HG03439 (cell line): ENCODE measurements around the gene TRUB2.

Experiments
- ATAC-seq: cut with Tn5 transposase; IDR thresholded peaks from one replicate; pipeline ENCODE4 v1.9.1; 2021; ENCODE audit warnings: mild to moderate bottlenecking, moderate library complexity; ENCODE audit not compliant: unreplicated experiment

Gene TRUB2, protein sequence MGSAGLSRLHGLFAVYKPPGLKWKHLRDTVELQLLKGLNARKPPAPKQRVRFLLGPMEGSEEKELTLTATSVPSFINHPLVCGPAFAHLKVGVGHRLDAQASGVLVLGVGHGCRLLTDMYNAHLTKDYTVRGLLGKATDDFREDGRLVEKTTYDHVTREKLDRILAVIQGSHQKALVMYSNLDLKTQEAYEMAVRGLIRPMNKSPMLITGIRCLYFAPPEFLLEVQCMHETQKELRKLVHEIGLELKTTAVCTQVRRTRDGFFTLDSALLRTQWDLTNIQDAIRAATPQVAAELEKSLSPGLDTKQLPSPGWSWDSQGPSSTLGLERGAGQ

DNA sequence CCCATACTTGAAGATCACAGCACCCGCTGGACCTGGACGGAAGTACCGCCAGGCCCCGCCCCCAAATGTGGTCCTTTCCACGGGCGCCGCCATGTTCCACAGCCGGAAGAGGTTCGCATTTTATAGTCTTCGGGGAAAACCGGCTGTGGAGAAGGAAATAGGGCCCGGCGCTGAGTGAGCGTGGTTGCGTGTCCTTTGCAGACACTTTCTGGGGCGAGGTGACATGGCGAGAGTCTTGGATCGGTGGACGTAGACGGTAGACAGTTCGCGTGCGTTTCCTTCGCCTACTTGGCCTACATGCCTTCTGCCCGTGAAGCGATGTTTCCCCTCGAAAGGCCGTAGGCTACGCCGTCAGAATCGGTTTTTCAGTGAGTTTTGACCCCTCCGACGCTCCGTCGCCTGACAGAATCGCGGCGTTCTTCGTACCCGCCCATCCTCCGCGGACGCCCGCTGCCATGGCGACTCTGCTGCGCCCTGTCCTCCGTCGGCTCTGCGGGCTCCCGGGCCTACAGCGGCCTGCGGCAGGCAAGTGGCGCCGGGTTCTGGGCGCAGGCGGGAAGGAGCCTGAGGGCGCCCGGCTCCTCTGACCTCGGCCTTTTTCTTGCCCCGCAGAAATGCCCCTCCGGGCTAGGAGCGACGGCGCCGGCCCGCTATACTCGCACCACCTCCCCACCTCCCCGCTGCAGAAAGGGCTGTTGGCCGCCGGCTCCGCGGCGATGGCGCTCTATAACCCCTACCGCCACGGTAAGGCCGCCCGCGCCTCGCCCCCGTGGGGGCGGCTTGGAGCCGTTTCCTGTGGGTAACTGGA, at the start of gene TRUB2, which contains the start of gene COQ4:
Gene TRUB2, minus strand, starts transcription at position 44 of the 808 bp plus-strand sequence. Its CDS starts 39 bp downstream, at position 5.
Gene COQ4, plus strand, starts transcription at position 436 of the 808 bp plus-strand sequence. Its CDS starts 20 bp downstream, at position 456.
- ATAC-seq, result peak; percentile 84

DNA sequence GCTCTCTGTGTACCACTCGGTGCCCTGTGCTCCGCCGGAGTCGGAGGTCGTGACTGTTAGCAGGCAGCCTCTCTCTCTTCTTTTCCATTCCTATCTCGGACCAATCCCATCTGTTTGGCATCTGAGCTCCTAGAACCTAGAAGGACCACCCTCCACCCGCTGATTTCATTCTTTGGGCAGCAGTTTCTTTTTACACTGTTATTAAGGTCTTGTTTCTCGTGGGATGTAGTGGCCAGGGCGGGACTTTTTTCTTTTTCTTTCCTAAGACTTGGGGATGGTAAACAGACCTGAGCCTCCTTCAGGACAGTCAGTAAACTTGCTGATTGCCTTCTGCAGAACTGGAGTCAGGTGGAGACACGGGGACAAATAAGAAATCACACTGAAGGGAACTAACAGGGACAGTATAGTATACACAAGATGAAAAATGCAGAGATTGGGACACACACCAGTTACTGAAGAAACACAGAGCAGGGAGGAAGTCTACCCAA, 49.4 kb upstream of the TRUB2 start:
- ATAC-seq, result no peak

DNA sequence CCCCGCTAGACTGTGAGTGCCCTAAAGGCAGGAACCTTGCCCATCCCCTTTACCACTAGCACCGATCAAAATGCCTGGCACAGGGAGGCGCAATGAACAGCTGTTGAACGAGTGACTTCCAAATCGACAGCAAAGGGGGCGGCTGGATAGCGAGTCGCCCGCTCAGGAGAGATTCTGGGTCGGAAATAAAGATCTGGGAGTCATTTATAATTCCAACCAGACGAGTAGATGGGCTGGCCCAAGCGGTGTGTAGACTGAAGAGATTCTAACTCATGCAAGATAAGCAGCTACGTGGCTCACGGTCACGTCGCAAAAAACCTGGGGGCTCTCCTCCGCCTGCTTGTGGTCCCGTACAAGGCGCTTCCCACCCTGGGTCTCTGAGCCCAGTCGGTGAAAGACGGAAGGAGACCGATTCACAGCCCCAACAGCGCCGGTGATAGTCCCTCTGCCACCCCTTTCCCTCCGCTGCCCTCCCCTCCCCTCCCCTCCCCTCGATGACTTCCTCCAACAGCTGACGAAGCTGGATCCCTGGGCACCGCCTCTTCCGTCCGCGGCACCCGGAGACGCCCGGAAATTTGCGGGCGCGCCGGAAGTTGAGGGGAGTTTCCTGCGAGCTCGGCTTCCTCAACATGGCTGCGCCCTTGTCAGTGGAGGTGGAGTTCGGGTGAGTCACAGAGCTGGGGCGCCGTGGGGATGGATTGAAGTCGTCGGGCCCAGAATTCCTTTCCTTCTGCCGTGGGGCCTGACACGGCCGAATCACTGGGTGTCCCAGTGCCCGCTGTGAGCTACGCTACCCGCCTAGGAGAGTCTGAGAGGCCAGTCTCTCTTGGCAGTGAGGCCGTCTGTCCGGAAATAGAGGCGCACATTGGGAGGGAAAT, 48.7 kb upstream of the TRUB2 start, which contains the start of gene URM1:
Gene URM1, plus strand, starts transcription at position 623 of the 878 bp plus-strand sequence. Its CDS starts 7 bp downstream, at position 630.
- peak; percentile 81 for ATAC-seq

DNA sequence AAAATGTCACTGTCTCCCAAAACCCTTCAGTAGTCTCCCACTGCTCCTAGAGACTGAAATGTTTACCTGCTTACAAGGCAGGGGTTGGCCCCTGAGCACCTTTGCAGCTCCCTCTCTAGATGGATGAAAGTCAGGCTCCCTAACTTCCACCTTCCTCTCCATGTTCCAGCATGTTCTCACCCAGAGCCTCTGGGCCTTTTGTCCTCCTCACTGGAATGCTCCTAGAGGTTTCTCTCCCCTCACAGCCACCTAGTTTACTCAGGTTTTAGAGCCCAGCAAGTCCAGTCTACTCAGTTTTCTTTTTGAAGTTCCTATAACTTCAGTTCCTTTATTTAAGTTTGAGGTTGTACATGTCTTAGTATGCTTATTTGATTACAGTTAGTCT, 48.1 kb upstream of the TRUB2 start:
- no peak for ATAC-seq

DNA sequence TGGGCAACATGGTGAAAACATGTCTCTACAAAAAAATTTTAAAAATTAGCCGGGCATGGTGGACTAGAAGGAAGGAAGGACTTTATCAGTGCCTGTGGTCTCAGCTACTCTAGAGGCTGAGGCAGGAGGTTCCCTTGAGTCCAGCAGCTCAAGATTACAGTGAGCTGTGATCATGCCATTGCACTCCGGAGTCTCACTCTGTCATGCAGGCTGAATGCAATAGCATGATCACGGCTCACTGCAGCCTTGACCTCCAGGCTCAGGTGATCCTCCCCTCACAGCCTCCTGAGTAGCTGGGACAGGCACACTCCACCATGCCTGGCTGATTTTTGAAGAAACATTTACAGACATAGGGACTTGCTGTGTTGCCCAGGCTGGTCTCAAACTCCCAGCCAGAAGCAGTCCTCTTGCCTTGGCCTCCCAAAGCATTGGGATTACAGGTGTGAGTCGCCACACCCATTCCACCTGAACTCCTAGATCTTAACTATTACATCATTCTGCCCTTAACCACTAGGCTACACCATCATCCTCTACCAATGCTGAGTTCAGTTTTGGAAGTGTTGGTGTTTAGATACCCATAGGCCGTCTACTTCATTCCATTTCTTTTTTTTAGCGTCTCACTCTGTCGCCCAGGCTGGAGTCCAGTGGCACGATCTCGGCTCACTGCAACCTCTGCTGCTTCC, 46.9 kb upstream of the TRUB2 start:
- no peak for ATAC-seq

DNA sequence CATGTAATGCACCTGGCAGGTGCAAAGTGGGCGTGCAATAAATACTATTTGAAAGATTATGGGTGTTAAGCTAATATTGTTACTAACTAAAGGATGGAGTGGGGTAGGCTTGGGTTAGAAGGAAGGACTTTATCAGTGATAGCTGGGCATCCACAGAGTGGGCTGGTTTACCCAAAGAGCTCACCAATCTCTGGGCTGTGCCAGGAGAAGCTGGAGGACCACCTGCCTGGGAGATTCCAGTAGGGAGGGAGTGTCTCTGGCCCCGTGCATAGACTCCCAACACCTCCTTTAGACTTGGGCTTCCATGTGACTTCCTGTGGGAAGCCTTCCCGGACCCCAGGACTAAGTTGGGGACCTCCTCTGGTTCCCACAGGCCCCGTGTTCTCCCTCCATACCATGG, 43.3 kb upstream of the TRUB2 start:
- ATAC-seq, result no peak

DNA sequence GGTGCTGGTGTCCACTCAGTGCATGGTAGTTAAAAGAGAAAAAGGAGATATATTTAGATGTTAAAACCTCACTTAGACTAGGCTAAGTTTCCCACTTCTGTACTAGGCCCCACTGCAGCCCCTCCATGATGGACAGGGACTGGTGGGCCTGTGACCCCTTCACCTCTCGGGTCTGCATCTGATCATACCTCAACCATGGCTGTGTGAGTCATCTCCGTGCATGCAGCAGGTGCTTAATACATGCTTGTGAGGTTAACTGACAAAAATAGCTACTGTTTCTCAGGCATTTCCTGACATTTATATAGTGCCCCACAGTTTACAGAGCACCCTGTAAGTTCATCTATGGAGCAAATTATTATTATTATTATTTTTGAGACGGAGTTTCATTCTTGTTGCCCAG, 40.5 kb upstream of the TRUB2 start:
- no peak for ATAC-seq

DNA sequence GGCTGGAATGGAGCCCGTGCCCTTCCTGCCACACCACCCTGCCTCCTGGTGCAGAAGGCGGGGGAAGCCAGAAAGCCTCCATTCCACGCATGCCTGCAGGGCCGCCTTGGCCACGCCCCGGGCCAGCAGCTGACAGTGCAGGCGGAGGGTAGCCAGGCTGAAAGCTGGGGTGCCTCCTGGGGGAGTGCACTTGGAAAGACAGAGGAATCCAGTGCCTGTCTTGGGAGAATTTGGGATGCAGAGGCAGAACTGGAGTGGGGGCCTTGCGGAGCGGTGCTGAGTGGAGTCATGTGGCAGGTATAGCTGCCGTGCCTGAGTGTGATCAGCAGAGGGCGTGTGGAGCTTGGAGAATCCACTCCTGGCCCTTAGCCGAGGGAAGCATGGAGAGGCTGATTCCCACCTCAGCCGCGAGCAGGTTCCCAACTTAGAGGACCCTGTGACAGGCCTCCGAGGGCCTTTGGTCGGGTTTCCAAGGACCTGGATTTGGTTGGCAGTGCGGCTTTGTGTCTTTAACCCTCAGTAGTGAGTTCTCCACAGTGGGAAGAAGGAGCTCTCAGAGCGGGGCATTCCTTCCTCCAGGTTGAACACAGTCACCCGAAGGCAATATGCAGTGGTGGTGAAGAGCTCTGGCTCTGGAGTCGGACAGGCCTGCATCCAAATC, 39.9 kb upstream of the TRUB2 start:
- peak; percentile 55 for ATAC-seq

DNA sequence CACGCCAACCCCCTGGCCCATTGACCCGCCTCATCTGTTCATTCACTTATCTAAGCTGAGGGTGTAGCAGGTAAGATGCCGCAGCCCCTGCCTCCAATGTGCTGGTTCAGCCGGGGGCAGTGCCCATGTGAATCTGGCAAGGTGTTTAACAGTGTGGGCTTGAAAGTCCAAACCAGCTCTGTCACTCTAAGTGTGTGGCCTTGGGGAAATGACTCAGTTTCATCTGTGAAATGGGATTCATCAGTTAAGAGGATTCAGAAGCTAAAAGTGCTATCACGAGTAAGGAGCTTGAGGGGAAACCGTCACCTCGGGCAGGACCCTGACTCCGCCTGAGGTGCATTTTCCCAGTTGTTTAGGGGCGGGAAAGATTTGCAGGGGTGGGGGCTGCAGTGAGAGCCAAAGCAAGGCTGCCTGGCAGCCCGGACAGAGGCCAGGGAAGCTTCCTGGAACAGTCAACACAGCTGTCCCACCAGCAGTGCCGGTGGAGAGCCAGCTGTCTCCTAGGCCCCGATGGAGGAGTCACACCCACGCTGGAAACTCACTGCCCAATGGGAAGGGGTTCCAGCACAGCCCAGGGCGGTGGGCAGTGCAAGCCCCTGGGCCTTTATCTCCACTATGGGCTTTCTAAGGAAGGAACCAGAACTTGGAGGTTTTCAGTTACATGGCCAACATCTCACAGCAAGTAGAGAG, 39.2 kb upstream of the TRUB2 start:
- ATAC-seq, result no peak

DNA sequence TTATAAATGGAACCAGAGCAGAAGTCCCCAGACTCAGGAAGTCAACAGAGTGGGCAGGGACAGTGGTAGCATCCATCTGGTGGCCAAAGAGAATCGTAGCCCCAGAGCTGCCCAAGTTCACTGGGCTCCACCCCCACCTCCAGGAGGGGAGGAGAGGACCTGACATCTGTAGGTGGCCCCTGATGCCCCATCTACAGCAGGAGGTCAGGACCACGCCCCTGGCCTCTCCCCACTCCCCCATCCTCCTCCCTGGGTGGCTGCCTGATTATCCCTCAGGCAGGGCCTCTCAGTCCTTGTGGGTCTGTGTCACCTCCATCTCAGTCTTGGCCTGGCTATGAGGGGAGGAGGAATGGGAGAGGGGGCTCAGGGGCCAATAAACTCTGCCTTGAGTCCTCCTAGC, 38.6 kb upstream of the TRUB2 start:
- ATAC-seq, result no peak

DNA sequence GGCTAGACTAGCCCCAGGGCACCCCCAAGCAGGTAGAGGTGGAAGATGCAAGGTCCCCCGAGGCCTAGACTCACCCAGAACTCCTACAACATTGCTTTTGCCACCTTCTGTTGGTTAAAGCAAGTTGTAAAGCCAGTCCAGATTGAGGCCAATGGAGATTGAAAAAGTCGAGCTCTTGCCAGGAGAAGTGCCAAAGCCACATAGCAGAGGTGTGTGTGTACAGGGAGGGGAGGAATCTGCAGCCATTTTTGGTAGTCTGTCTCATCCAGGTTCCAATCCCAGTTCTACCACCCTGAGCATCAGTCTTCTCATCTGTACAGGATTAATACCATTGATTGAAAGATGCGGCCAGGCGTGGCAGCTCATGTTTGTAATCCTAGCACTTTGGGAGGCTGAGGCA, 36.6 kb upstream of the TRUB2 start:
- no peak for ATAC-seq

DNA sequence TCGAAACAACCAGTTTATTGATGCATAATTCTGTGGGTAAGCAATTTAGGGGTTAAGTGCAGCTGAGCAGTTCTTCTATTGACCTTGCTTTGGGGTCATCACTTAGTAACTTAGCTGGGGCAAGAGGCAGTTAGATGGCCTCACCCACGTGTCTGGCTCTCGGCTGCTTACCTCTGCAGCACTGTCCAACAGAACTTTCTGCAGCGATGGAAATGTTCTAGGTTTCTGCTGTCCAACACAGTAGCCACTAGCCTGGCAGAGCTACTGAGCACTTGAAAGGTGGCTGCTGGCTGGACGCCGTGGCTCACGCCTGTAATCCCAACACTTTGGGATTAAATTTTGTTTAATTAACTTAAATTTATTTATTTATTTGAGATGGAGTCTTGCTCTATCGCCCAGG, 35.8 kb upstream of the TRUB2 start:
- ATAC-seq, result no peak

DNA sequence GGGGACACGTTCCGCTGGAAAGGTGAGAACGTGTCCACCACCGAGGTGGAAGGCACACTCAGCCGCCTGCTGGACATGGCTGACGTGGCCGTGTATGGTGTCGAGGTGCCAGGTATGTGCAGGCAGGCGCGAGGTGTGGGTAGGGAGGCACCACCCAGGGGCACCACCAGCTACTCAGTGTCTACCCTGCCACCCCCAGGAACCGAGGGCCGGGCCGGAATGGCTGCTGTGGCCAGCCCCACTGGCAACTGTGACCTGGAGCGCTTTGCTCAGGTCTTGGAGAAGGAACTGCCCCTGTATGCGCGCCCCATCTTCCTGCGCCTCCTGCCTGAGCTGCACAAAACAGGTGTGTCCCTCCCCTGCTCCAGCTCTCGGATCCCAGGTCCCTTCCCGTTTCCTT, 33.2 kb upstream of the TRUB2 start:
- no peak for ATAC-seq

DNA sequence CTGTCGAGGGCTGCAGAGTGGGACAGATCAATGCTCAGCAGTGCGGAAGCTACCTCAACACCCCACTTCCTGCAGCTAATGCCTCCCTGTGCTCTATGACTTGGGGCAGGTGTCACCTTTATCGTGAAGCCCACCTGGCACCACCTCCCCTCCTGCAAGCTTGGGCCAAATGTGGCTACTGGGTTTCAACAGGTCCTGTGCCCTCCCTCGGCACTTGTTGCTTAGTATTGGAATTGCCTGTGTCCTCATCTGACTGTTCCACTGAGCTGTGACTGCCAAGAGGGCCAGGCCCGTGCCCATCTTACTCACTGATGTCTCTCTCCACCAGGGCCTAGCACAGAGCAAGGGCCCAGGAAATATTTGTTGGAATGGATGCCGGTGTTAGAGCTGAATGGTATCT, 27.5 kb upstream of the TRUB2 start:
- ATAC-seq, result no peak

DNA sequence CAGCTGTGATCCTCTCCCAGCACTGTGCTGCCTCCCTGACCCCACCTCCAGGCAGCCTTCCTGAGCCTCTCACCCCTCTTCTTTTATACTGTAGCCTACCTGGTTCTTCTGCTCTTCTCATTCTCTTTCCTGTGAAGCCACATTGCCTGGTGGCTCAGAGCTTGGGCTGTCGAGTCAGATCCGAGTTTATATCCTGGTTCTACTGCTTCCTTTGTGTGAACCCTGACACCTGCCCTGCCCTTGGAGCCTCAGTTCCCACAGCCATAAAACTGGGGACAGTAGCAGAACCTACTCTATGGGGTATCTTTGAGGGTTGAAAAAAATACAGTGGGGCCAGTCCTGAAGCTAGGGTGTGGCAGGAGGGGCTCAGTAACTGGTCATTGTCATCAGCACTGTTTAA, 26.9 kb upstream of the TRUB2 start:
- ATAC-seq, result no peak

DNA sequence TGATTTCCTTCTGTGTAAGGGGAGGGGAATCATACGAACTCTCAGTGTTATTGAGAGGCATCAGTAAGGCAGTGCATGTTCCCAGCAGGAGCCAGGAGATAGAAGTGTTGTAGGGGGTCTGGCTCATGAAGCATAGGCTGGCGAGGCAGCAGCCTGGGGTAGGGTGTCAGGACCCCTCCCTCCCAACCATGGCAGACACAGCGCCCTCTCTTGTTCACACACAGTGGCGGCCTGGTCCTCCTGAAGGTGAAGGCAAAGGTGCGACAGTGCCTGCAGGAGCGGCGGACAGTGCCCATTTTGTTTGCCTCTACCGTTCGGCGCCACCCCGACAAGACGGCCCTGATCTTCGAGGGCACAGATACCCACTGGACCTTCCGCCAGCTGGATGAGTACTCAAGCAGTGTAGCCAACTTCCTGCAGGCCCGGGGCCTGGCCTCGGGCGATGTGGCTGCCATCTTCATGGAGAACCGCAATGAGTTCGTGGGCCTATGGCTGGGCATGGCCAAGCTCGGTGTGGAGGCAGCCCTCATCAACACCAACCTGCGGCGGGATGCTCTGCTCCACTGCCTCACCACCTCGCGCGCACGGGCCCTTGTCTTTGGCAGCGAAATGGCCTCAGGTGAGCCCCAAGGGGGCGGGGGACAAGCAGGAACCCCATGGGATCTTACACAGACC, 22.8 kb upstream of the TRUB2 start:
- no peak for ATAC-seq

DNA sequence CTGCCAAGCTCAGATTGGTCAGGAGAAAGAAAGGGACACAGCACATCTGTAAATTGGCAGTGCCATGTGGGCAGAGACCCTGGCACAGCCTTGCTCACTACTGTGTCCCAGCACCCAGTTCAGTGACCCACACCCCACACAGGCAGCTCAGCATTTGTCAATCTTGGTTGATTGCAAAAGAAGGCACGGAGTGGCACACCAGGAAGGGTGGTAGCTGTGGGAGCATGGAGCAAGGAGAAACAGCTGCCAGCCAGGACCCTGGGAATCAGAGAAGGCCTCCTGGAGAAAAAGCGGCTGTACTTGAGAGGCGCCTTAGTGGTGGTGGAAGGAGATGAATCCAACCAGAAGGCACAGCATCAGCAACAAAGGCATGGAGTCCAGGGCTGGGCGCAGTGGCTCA, 21.6 kb upstream of the TRUB2 start:
- ATAC-seq, result no peak

DNA sequence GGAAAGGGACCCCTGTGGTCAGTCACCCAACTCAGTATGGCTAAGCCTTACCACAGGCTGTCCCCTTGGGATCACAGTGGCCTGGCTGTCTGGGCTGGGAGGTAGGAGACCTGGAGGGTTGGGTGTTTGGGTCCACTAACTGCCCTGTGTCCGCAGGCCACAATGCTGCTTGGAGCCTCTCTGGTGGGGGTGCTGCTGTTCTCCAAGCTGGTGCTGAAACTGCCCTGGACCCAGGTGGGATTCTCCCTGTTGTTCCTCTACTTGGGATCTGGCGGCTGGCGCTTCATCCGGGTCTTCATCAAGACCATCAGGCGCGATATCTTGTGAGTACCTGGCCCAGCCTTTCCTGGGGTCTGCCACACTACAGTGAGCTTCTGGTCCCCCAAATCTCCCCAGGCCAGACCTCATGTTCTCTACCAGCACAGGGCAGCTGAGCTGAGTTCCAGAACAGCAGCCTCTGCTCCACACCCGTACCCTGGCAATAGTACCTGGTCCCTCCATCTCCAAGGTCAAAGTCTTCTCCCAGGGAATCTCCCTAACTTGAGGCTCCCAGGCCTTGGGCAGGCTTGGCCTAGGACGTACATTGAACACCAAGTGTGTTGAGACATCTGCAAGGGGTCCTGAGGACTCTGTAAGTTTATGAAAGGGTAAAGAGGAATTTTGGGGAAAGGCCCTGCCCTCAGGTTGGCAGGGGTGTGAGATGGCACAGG, 20.9 kb upstream of the TRUB2 start:
- ATAC-seq, result no peak
